SHP77 treated with DMSO at 0.1 percent for 48 hours (cell line): ENCODE measurements around the gene MCCC2.
"Not testable (repeated sequence)": the region's sequence is repeated elsewhere in the genome, so short reads cannot be mapped to it uniquely, and the experiment has no call there.

Source experiments
- DNase-seq: peaks from one replicate; lab custom pipeline; 2025; lab: John Stamatoyannopoulos, UW

The MCCC2 gene

DNA sequence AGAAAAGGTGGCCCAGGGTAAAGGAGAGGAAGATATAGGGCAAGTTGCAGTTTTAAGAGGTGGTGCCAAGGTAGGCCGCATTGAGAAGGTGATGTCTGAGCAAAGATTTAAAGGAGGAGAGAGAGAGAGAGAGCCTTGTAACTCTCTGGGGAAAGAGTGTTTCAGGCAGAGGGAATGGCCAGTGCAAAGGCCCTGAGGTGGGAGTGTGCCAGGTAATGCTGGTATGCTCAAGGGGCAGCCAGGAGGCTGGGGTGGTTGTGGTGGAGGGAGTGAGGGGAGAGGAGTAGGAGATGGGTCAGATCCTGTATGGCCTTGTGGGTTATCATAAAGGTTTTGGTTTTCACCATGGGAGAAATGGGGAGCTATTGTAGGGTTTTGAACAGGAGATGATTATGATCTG, 9.9 kb downstream of the MCCC2 start:
- DNase-seq: no peak

DNA sequence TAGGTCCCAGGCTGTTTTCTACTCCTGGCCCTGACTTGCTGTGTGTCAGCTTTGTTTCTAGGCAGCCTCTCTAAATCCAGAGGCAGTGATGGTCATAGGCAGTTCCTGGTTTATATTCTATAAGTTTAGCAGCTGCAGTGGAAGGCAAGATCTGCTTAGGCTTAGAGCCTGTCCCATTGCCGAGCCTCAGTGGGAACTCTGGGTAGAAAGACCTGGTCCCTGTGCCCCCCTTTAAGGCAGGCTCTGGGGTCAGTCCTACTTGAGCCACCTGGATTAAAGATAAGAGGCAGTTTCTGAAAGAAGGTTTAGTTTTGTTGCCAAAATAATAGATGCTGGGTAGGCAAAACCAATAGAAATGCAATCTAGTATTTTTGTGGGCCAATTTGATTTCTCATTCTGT, 13.6 kb downstream of the MCCC2 start:
- no peak for DNase-seq

DNA sequence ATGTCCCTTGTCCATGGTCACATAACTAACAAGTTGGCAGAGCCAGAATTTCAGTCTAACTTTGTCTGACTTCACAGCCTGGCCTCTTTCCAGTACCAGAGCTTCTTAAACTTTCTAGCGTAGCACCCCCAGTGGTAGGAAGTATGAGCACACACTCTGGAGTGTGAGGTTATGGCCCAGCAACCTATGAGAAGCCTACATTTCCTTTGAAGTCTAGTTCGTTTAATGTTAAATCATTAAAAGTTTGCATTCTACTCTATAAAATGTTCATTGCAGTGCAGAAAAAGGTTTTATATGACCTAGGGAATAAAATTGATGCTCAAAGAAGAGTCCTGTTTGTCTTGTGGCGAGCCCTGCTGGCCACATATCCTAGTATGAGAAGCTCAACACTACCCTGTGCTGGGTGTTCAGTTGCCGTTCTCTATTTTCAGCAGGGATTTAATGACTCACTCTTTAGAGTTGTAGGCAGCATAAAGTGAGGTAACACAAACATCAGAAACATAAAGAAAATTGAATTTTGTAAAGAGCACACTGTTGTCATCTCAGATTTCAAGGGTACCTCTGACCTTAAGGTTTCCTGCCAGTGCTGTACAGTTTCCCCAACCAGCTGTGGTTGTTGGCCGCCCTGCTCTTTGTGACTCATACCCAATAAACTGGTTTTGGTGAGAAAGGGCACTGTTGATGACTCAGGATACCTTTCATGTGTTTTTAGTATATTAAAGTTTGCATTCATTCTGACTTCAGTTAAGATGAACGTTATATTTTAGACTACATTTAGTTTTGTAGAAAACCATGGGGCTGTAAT, 14.3 kb downstream of the MCCC2 start:
- DNase-seq: peak; percentile 3

DNA sequence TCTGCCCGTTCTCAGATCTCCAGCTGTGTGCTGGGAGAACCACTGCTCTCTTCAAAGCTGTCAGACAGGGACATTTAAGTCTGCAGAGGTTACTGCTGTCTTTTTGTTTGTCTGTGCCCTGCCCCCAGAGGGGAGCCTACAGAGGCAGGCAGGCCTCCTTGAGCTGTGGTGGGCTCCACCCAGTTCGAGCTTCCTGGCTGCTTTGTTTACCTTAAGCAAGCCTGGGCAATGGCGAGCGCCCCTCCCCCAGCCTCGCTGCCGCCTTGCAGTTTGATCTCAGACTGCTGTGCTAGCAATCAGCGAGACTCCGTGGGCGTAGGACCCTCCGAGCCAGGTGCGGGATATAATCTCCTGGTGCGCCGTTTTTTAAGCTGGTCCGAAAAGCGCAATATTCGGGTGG, 22.8 kb downstream of the MCCC2 start:
- DNase-seq: not testable (repeated sequence)

DNA sequence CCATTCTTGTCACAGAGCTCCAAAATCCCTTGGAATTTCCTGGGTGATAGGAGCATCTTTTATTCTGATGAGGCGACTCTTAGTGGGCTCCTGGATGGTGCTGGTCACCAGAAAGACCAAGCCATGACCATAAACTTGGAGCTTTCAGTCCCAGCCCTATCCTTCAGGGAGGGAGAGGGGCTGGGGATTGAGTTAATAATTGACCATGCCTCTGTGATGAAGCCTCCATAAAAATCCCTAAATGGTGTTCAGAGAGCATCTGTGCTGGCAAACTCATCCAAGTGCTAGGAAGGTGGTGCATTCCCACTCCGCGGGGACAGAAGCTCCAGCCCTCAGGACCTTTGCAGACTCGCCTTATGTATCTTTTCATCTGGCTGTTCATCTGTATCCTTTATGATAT, 28.7 kb downstream of the MCCC2 start:
- no peak for DNase-seq

DNA sequence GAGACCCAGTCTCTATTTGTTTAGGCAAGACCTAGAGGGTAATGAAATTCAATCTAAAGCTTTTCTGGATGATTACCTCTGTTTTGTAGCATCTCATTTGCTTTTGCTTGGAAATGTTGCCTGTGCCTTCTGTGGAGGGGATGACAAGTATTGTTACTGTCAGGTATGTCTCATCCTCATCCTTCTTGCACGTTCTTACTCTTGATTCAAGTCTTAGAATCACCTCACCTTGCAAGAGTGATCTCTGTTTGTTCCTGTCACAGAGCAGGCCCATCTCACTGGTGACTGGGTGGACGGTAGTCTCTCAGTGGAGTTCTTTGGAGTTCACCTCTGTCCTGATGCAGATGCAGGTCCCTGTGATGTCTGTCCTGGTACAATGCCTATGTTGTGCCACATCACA, 33.5 kb downstream of the MCCC2 start:
- no peak for DNase-seq

DNA sequence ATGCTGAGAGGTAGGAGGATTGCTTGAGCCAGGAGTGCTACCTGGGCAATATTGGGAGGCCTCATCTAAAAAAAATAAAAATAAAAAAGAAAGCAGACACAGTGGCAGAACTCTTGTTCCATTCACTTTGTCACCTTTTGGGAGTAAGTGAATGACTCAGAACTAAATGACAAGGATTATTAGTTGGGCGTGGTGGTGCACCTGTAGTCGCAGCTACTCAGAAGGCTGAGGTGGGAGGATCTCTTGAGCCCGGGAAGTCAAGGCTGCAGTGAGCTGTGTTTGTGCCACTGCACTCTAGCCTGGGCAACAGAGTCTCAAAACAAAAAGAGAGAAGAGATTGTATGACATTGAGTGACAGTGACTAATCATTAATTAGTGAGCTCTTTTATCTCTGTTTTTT, 34.1 kb downstream of the MCCC2 start:
- DNase-seq: no peak

DNA sequence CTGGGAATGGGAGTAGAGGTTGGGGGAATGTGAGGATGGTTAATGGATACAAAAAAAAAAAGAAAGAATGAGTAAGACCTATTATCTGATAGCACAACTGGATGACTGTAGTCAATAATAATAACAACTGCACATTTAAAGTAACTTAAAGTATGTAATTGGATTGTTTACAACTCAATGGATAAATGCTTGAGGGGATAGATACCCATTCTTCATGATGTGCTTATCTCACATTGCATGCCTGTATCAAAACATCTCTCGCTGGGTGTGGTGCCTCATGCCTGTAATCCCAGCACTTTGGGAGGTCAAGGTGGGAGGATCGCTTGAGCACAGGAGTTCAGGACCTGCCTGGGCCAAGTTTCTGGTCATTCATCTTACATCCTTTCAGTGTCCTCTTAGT, 34.6 kb downstream of the MCCC2 start:
- DNase-seq: no peak

DNA sequence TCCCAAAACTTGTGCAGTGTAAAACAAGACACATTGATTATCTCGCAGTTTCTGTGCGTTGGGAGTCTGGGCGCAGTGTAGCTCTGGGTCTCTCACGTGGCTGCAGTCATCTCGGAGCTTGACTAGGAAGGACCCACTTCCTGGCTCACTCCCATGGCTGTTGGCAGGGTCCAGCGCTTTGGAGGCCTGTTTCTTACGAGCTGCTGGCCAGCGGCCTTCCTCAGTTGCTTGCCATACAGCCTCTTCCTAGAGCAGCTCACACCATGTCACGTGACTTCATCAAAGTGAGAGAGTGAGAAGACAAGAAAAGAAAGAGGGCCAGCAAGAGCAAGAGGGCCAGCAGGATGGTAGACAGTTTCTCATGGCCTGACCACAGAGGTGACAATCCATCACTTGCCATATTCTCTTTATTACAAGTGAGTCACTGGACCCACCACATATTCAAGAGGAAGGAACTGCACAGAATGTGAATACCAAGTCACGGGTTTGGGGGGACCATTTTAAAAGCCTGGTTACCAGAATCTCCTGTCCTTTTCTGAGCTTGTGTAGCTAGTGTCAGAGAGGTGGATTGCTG, 36.2 kb downstream of the MCCC2 start:
- no peak for DNase-seq

DNA sequence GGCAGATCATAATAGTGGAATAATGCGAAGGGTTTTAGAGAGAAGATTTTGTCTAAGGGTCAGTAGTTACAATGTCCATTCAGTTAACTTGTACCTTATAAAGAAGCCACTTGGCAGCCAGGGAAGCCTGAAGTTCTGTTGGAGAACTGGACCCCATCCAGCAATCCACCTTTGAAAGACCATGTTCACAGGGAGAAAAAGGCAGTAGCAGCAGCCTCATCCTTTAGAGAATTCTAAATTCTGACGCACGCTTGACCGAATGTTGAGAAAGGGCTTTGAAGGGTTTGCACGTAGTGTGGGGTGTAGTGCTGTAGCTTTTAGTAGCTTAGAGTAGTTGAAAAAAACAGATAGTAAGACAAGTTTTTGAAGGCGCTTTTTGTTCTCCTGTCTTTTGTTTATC, 42.8 kb downstream of the MCCC2 start:
- DNase-seq: no peak

DNA sequence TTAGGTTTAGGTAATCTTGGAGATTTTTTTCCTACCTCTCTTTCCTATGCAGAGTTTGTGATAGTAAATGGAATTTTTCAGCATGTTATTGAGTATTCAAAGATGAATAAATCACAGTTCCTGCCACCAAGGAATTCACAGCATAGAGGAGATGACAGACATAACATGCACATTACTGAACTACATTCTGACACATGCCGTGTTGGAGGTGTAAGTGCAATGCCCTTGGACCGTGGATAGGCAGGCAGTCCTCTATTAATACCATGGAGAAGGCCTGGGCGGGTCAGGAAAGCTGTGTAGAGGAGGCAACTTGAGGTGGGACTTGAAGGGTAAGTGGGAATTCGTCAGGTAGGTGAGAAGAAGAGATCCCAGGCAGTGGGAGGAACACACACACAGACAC, 43.9 kb downstream of the MCCC2 start:
- no peak for DNase-seq

DNA sequence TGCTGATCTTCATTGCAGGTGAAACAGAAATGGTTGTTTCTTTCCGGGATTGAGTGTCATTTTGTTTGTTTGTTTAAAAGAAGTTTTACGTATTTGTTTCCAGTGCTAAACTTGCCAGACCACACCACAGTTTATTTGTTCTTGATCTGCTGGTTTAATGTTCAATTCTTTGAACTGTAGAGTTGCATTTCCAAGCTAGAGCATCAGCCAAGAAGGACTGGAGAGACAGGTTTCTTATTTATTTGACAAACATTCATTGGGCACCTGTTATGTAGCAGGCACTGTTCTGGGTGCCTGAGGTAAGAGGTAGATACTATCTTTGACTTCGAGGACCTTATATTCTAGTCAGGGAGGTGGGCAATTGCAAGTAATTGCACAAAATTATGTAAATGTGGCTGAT, 45.0 kb downstream of the MCCC2 start:
- DNase-seq: no peak

DNA sequence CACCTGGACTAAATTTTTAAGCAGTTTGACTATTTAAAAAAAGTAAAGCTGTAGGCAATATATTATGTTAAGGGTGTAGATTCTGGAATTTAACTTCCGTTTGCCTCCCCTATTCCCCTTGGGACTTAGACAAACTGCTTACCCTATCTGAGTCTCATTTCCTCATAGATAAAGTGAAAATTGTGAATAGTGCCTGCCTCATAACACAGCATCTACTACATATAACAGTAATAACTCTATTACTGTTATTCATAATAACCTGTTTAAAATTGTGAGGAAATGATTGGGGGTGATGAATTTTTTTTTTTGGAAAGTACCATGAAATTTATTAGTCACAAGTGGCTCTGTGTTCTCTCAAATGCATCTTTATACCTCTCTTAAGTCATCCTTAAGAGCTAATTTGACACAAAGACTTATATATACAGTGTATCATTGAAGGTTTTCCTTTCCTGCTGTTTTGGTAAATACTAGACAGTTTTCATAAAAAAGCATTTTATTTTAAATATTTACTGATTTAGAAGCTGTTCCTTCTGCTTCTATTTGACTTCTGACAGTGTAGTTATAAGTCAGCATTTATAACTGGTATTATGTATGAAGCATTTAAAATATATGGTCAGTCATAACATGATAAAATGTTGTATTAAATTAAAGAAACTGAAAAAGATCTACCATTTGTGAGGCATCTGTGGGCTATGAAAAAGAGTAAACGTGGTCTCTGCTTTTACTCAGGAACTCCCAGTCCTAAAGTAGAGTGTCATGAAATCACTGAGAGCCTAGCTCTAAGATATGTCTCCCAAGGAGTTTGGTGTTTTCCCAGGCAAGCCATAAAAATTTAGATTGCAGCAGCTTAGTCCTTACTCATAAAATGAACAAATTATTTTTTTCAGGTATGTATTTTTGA, 46.4 kb downstream of the MCCC2 start:
- DNase-seq: no peak

DNA sequence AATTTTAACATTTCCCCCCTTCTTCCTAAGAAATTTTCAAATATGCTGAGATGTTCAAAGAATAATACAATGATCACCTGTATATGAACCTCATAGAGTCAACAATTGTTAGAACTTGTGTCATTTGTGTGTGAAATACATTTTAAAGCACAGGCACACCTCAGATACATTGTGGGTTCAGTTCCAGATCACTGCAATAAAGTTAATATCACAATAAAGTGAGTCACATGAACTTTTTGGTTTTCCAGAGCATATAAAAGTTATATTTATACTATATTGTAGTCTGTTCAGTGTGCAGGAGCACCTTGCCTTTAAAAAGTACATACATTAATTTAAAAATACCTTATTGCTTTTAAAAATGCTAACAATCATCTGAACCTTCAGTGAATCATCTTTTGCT, 50.0 kb downstream of the MCCC2 start:
- DNase-seq: no peak

DNA sequence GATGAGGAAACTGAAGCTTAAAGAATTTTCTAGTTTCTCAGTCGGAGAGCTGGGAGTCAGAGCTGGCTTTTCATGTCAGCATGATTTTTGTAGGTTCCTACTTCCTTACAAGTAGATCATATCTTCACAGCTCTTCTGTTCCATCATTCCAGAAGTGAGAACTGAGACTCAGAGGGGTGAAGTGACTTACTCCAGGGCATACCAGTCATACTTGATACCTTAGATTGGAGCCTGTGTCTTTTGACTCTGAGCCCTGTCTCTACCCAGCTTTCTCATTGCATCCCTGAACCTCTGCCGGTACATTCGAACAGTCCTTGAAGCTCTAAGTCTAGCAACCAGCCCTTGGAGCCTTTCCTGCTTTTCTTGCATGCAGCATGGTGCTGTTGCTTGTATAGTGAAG, 53.3 kb downstream of the MCCC2 start:
- DNase-seq: no peak

DNA sequence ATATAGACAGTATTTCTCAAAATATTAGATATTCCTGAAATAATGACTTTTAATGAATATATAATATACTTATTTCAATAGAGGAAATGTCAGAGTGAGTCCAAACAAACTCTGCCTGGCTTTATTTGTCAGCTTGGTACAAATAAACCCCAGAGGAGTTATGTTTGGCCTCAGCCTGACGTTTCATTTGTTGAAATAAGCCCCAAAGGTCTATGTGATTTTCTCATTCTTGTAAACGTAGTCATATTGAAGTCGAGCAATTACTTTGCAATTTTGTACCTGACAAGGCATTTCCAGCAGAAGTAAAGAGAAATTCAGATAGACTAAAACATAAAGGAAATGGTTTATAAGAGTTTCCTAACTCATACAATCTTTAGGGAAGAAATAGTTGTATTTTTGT, 57.9 kb downstream of the MCCC2 start:
- DNase-seq: no peak

DNA sequence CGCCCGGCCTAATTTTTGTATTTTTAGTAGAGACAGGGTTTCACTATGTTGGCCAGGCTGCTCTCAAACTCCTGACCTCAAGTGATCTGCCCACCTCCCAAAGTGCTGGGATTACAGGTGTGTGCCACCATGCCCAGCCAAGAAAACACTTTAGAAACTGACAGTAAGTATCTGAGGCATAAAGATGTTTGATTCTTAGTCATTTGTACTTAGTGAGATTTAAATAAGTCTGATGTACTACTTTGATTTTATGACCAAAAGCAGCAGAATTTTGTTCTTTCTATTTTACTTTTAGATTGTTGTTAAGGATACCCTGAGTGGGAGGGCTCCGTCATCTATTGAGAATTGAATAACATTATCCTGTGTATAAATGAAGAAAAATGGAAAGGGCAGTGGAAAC, 63.8 kb downstream of the MCCC2 start:
- not testable (repeated sequence) for DNase-seq

DNA sequence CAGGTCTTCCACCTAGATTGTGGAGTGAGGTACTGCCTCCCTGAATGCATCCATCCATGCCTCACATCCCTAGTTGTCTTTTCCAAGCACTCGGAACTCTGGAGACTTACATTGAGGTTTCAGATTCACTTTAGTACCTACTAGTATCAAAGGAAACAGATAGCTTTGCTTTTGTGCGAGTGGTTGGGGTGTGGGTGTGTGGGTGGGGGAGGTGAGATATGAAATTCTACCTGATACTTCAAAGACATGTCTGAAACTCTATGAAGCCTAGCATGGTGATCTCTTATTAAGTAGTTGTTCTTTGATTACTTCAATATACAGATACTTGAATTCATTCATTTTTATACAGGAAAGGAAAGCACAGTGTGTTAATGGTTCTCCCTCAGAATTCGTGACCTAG, 64.4 kb downstream of the MCCC2 start:
- DNase-seq: no peak

DNA sequence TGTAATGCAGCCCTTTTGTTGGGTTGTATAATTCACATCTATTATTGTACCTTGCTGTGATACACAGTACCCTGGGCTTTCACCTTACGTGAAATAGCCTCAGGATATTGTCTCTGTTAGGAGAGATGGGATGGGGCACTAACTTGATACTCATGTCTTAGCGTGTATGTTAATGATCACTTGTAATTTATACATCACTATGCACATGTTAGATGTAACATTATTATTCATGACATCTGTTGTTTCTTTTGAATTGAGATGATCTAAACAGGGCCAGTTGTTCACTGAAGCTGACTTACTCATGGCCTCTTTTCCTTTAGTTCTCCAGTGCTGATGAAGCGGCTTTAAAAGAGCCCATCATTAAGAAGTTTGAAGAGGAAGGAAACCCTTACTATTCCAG, 65.2 kb downstream of the MCCC2 start:
- DNase-seq: no peak

DNA sequence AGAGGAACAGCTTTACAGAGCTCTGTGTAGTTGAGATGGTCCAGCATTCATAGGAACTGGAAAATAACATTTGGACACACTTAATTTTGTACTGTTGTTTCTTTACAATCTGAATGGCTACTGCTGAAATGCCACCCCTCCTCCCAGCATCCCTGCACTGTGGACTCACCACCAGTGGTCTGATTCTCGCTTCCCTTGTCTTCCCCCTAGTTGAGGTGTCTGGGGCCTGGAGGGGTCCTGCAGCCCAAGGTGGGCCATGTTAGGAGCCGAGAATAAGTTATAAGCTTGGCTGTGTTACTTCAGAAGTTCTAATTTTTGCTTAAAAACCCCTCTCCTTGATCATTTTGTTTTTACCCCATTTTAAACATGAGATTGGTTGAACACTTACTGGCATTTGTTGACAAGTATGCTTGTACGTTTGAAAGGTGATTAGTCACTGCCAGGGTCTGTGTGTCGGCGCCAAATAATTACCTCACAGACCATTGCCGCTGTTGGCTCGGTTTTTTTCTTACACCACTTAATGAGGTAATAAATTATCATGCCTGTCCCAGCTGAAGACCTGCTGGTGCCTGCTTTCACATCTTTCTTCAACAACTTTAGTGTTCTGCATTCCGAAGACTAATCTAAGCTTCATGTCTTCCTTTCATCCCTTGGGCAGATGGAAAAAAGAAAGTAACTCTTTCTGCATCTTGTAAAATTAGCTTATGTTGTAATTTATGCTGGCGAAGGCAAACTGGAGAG, 65.8 kb downstream of the MCCC2 start:
- DNase-seq: no peak

DNA sequence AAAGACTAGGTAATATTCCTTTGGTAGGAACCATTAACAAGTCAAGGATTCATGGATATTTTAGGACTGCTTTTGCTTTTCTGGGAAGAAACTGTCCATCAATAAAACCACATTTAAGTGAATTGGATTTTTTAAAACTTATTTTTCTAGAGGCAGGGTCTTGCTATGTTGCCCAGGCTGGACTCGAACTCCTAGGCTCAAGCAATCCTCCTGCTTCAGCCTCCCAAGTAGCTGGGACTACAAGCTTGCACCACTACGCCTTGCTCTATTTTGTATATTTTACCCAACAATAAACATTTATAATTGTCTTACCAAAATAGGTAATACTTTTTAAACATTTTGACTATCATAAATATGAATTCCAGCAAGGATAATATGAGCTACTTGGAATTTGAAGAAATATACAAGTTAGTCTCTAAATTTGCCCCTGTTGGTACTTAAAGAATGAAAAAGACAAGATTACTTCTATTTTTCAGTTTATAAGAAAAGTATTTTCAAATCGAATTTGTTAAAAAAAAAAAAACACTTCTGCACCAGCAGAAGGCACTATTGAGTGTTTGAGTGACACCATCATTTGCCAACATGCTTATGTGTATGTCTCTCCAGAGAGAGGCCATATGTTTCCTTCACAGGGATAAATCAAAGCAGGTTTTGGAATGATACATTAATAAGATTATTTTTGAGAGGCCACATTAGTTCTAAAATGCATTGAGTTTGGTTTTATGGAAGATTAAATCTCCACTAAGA, 71.9 kb downstream of the MCCC2 start:
- DNase-seq: no peak

DNA sequence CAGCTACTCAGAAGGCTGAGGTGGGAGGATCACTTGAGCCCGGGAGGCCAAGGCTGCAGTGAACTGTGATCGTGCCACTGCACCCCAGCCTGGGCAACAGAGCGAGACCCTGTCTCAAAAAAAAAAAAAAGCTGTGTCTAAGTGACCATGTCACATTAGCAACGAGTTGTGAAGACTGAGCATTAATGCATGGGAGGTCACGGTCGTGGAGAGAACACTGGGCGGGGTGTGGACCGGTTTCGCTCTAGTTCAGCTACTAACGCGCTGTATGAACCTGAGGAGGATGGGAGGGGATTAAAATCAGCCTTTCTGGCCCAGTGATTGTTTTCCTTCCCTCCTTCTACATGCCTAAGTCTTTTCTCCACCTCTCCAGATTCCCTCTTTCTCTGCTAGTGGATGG, 75.2 kb downstream of the MCCC2 start:
- DNase-seq: no peak
